ENCODE results near the gene LMLN. TPM values are rescaled to one million over a fixed set of nuclear protein-coding genes. Genes with fewer than 3 reads are reported as not detected.
A peak's percentile ranks its signal among the peaks of the same experiment; 100 is the strongest.

LMLN gene
- polyA plus RNA-seq, 3 donors: 0.41 to 1.3 (median 1.00) TPM

DNA sequence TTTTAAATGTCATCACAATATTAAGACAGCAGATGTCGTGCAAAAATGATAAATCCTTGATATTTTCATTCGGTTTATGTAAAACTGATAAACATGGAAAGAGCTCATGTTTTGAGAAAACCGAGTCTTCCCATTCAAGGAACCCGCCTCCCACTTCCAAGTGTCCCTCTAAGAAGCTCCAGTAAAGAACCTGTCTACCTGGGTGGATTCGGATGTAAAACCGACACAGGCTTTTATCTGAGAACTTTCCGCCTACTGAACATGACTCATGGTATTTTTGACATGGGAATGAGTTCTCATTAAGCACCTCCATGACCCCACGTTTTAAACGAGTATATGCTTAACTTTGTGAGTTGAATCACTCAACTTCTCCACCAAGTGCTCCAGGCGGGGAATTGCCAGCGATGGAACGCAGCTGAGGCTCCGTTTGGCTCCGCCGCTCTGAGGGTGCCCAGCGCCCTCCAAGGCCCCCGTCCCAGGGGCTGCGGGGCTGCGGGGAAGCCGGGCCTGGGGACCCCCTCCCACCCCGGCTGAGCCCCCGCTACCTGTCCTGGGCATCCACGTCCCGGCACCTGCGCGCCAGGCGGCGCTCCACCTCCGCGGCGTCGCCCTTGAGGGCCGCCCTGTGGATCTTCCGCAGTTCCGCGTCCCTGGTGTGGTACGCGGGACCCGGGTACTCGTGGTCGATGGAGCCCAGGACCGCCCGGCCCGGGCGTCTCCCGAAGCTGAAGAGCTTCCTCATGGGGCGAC is 119.9 kb downstream of the LMLN start:
- peaks cover 7 to 11% of the 10 kb centered on the region in 2 donors for H3K9me3 ChIP-seq (replicated peaks in 1 of 2; ENCODE audit: control insufficient read depth in 1 of 2, insufficient read depth in 1 of 2, low read length in 2 of 2)
- peaks cover 8% of the 10 kb centered on the region for H3K4me1 Mint-ChIP-seq
- no peaks in the 10 kb centered on the region for H3K79me2 ChIP-seq (ENCODE audit: insufficient read depth, low read length)
- peak overlapping the region; percentile 60 for H3K9ac ChIP-seq (ENCODE audit: insufficient read depth, low read length, poor library complexity, severe bottlenecking)
- DNase-seq: peak; percentile 4 to 51 (median 9)
- H3K27me3 Mint-ChIP-seq (ENCODE audit: low read depth in 3 of 3): peaks cover 26 to 72% (median 45%) of the 10 kb centered on the region in 3 donors
- TF ChIP-seq CTCF (IDR thresholded peaks at IDR 0.05): no peak
- peak overlapping the region; percentile 83 for H2AFZ ChIP-seq (ENCODE audit: insufficient read depth, low read depth, low read length, poor library complexity, severe bottlenecking)
- H4K20me1 ChIP-seq (ENCODE audit: insufficient read depth, low read length): no peaks in the 10 kb centered on the region
- WGBS (ENCODE audit: insufficient coverage): 3% methylated on average over 42 of the region's 47 CpGs
- peak overlapping the region; percentile 39 to 74 (median 40) for H3K4me3 ChIP-seq (replicated peaks in 1 of 3; ENCODE audit: low read depth in 2 of 3, low read length in 3 of 3)
- H3K27me3 ChIP-seq (ENCODE audit: control insufficient read depth in 2 of 2, insufficient read depth in 2 of 2, low read length in 2 of 2): peaks cover 36 to 58% of the 10 kb centered on the region in 2 donors
- intact Hi-C loops (cut with micrococcal nuclease): loop anchor here in 1 of 2 donors (10.0 kb wide), 1 partner anchor 115 kb away; the partner anchor contains the start of gene LMLN
- peaks cover 16 to 18% of the 10 kb centered on the region in 2 donors for H3K4me1 ChIP-seq (ENCODE audit: control insufficient read depth in 1 of 2, insufficient read depth in 2 of 2, low read length in 2 of 2)
- no peaks in the 10 kb centered on the region for H3K36me3 ChIP-seq (replicated peaks in 1 of 2; ENCODE audit: control insufficient read depth in 1 of 2, insufficient read depth in 2 of 2, low read length in 2 of 2)
- H3K36me3 Mint-ChIP-seq: peaks cover 0 to 7% of the 10 kb centered on the region in 2 donors
- H3K9me3 Mint-ChIP-seq: peaks cover 2 to 11% (median 7%) of the 10 kb centered on the region in 7 donors
- H3K4me2 ChIP-seq (replicated peaks; ENCODE audit: extremely low read depth, low read length, poor library complexity, severe bottlenecking): peak overlapping the region; percentile 87
- peak overlapping the region; percentile 90 to 92 for H3K4me3 Mint-ChIP-seq
- H3K27ac ChIP-seq (ENCODE audit: low read depth in 1 of 2, low read length in 2 of 2): no peak overlapping the region
- H3K27ac Mint-ChIP-seq: peak overlapping the region; percentile 42 to 91 (median 89)

DNA sequence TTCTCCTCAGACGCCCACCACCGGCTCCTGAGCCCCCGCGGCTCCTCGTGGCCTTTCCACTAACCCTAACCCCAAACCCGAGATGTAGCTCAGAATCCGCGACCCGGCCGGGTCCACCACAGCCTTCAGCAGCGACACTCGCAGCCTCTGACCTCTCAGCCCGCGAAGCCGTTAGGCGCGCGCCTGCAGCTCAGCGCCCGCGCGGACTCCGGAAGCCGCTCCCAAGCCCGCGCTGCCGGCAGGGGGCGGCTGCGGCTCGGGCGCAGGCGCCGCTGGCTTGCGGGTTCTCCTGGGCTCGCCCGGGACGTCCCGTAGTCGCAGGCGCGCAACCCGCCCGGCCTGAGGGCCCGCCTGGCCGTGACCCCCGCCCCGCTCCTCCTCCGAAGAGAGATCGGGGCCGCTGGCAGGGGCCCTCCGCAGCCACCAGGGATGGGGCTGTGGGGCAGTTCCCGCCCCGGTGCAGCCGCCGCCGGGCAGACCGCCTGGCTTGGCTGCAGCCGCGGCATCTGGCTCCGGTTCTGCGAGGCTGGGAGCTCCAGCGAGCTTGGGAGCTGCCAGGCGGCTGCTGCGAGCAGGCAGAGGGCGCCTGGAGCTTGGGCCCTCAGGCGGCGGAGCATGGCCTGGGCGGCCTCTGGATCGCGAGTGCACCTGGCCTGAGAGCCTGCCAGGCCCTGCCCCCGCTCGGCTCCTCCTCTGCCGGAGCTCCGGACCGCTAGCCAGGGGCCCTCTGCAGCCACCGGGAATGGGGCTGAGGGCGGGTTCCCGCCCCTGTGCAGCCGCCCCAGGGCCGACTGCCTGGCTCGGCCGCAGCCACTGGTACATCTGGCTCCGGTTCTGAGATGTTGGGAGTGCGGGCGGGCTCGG is 120.7 kb downstream of the LMLN start:
- Histone ChIP-seq H3K4me3 (replicated peaks in 1 of 3; ENCODE audit: low read depth in 2 of 3, low read length in 3 of 3) (peak overlapping the region; percentile 39 to 74 (median 40)), H3K27ac (ENCODE audit: low read depth in 1 of 2, low read length in 2 of 2) (no peak overlapping the region), H3K9me3 (replicated peaks in 1 of 2; ENCODE audit: control insufficient read depth in 1 of 2, insufficient read depth in 1 of 2, low read length in 2 of 2) (peaks cover 7 to 11% of the 10 kb centered on the region in 2 donors), H2AFZ (ENCODE audit: insufficient read depth, low read depth, low read length, poor library complexity, severe bottlenecking) (peak overlapping the region; percentile 83), H3K9ac (ENCODE audit: insufficient read depth, low read length, poor library complexity, severe bottlenecking) (peak overlapping the region; percentile 60), H3K27me3 (ENCODE audit: control insufficient read depth in 2 of 2, insufficient read depth in 2 of 2, low read length in 2 of 2) (peaks cover 40 to 66% of the 10 kb centered on the region in 2 donors), H3K79me2 (ENCODE audit: insufficient read depth, low read length) (no peaks in the 10 kb centered on the region), H3K4me2 (replicated peaks; ENCODE audit: extremely low read depth, low read length, poor library complexity, severe bottlenecking) (peak overlapping the region; percentile 87), H4K20me1 (ENCODE audit: insufficient read depth, low read length) (no peaks in the 10 kb centered on the region), H3K36me3 (replicated peaks in 1 of 2; ENCODE audit: control insufficient read depth in 1 of 2, insufficient read depth in 2 of 2, low read length in 2 of 2) (no peaks in the 10 kb centered on the region), H3K4me1 (ENCODE audit: control insufficient read depth in 1 of 2, insufficient read depth in 2 of 2, low read length in 2 of 2) (peaks cover 16 to 18% of the 10 kb centered on the region in 2 donors)
- peak; percentile 84 for TF ChIP-seq CTCF (IDR thresholded peaks at IDR 0.05)
- Mint-ChIP-seq H3K36me3 (peaks cover 0 to 7% of the 10 kb centered on the region in 2 donors), H3K9me3 (peaks cover 2 to 11% (median 7%) of the 10 kb centered on the region in 7 donors), H3K4me1 (peaks cover 8% of the 10 kb centered on the region), H3K27ac (peak overlapping the region; percentile 42 to 91 (median 89)), H3K27me3 (ENCODE audit: low read depth in 3 of 3) (peaks cover 34 to 72% (median 51%) of the 10 kb centered on the region in 3 donors), H3K4me3 (peak overlapping the region; percentile 90 to 92)
- DNase-seq: peak; percentile 63 to 81 (median 80)
- WGBS (ENCODE audit: insufficient coverage): 2% methylated on average over 86 of the region's 86 CpGs
- intact Hi-C loops (cut with micrococcal nuclease): loop anchor here in 1 of 2 donors (10.0 kb wide), 1 partner anchor 116 kb away; the partner anchor contains the start of gene LMLN
